ENCODE data around the gene RPS19. TPM values are rescaled to one million over a fixed set of nuclear protein-coding genes. Genes with fewer than 3 reads are reported as not detected.
"Not testable (repeated sequence)": the region's sequence is repeated elsewhere in the genome, so short reads cannot be mapped to it uniquely, and the experiment has no call there.

The RPS19 gene
- total and polyA plus RNA-seq, 5 donors: 625 to 863 (median 777) TPM

DNA sequence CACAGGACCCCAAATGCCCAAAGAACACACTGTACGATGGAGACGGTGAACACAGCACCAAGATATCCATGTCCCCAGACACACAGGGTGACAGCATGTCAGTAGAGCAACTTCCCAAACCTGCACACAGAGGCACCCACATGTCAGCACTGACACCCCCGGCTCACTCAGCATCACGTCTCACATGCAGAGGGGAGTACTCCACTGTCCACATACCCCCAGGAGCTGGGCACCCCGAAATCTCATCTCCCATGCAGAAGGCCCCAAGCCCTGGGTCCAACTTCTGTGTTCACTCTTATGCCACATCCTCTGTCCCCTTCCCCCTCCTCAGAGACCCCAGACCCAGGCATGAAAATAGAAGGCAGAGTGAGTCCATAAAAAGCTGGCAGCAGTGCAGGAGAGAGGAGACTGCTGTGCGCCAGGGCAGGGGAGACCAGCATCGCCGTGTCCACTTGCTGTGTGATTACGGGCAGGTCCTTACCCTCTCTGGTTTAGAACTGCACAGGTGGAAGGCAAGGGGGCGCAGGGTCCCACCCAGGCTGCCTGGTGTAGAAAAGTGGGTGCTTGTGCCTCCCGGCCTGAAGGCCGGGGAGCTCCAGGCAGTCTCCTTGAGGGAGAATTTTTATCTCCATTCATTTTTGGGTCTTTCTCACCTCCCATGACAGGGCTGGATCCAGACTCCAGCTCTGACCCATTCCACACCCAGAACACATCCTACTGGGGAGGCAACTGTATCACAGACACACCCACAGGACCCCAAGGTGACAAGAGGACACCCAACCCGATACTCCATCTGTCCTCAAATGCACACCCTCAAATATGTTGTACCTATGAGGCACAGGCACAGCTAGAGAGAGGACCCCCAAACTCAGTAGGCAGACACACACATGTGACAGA is 51.2 kb downstream of the RPS19 start:
- Histone ChIP-seq H3K4me1 (ENCODE audit: control insufficient read depth, insufficient read depth, low read length) (no peaks in the 10 kb centered on the region), H3K9me3 (ENCODE audit: control insufficient read depth, low read length) (no peaks in the 10 kb centered on the region), H3K4me3 (ENCODE audit: low read length) (no peak overlapping the region), H3K27ac (ENCODE audit: low read length) (no peak overlapping the region), H3K27me3 (ENCODE audit: control insufficient read depth, insufficient read depth) (no peaks in the 10 kb centered on the region)
- DNase-seq (peak in 2 of 3 donors; percentile 8 to 26), ATAC-seq (no peak)
- 55% methylated on average over 13 of the region's 13 CpGs for WGBS
- intact Hi-C loops (cut with DNase I): no loop called here

DNA sequence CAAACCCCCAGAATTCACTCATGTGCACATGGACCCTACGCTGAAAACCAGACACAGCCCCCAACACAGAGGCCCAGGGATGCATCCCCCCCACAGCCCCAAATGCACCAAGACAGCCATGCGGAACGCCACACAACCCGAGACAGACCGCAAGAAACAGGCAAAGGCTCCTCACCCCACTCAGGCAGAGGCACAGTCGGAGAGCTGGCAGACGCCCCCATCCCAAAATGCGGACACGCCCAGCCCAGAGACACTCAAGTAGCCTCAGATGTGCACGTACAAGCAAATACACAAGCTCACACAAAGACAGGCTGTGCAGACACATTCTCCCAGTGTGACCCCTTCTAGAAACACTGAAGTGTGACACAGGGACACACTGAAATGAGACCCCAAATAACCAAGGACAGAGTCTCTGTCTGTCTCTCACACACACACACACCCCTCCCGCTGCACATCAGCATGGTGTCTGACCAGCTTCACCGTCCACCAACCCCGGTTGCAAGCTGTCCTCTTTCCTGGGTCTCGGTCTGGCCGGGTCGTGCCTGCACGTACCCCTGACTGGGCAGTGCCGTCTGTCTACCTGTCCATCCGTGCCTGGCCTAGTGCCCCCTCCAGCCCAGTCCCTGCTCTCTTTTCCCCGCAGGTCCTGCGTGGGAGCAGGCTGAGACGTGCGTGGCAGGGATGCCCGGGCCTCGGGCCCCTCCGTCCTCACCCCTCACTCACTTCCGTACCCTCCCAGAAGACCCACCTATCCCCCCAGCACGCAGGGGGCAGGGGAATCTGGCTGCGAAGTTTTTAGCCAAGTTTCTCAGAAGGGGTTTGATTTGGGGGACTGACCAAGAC is 52.1 kb downstream of the RPS19 start:
- ATAC-seq (no peak), DNase-seq (peak in 2 of 3 donors; percentile 26 to 38)
- WGBS: 7% methylated on average over 29 of the region's 29 CpGs
- no peak overlapping the region for H3K27ac ChIP-seq (ENCODE audit: low read length)
- H3K27me3 ChIP-seq (ENCODE audit: control insufficient read depth, insufficient read depth): no peaks in the 10 kb centered on the region
- H3K4me3 ChIP-seq (ENCODE audit: low read length): no peak overlapping the region
- H3K9me3 ChIP-seq (ENCODE audit: control insufficient read depth, low read length): no peaks in the 10 kb centered on the region
- no peaks in the 10 kb centered on the region for H3K4me1 ChIP-seq (ENCODE audit: control insufficient read depth, insufficient read depth, low read length)
- intact Hi-C loops (cut with DNase I): no loop called here

DNA sequence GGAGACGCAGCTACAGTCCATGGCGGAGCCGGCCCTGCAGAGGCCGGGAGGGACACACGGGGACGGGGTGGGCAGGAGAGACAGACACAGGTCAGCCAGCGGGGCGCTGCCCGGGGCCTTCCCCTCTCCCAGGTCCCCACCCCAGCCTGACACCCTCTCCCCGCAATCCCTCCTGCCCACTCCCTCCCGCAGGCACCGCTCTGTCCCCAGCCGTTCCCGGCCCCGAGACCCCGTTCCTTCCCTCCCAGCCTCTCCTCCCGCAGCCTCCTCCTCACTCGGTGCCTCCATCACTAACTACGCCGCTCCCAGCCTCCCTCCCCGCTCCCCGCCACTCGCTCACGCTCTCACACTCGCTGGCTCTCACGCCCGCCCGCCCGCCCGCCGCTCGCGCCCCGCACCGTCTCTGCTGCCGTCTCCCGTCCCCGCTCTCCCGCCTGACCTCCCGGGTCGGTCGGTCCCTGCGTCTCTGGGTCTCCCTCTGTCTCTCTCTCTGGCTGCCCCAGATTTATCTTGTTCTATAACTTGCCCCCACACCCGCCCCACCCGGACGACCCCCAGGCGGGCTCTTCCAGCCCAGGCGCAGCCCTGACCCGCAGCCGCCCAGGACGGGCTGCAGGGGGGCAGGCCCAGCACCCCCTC is 53.0 kb downstream of the RPS19 start:
- no peaks in the 10 kb centered on the region for H3K27me3 ChIP-seq (ENCODE audit: control insufficient read depth, insufficient read depth)
- WGBS: under 1% methylated on average over 51 of the region's 51 CpGs
- no peaks in the 10 kb centered on the region for H3K9me3 ChIP-seq (ENCODE audit: control insufficient read depth, low read length)
- H3K4me1 ChIP-seq (ENCODE audit: control insufficient read depth, insufficient read depth, low read length): no peaks in the 10 kb centered on the region
- DNase-seq (peak in 2 of 3 donors; percentile 32 to 56), ATAC-seq (peak in 1 of 2 donors; percentile 10)
- intact Hi-C loops (cut with DNase I): no loop called here
- no peak overlapping the region for H3K27ac ChIP-seq (ENCODE audit: low read length)
- H3K4me3 ChIP-seq (ENCODE audit: low read length): no peak overlapping the region

DNA sequence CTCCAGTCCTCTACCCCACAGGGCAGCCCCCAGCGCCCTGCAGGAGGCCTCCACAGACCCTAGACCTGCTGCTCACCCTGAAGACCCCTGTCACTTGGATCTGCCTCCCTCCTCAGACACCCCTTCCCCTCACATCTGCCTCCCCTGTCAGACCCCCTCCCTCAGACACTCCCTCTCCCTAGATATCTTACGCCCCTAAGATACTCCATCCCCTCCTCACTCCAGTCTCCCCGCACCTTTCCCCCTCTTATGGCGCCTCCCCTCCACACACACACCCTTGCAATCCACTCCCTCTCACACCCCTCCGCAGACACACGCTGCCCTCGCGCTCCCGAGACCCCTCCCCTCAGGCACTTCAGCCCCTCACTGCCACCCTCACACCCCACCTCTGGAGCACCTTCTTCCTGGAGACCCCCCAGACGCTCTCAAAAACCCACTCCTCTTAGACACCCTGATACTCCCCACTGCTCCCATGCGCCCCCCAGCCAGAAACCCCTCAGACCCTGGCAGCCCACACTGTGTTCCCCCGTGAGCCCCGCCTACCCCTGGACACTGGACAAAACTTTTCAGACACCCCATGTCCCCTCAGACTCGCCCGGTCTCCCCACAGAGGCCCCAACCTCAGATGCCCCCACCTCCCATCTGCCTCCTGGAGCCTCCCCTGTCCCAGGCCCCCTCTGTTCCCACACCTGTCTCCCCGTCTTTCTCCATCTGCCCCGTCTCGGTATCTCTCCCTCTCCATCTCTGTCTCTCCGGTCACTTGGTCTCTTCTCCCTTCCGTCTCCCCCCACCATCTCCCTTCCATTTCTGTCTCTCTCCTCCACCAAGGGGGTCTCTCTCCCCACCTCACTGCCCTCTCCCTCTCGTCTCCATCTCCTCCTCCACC is 53.7 kb downstream of the RPS19 start:
- 7% methylated on average over 21 of the region's 21 CpGs for WGBS
- Histone ChIP-seq H3K4me3 (ENCODE audit: low read length) (no peak overlapping the region), H3K4me1 (ENCODE audit: control insufficient read depth, insufficient read depth, low read length) (no peaks in the 10 kb centered on the region), H3K9me3 (ENCODE audit: control insufficient read depth, low read length) (no peaks in the 10 kb centered on the region), H3K27ac (ENCODE audit: low read length) (no peak overlapping the region), H3K27me3 (ENCODE audit: control insufficient read depth, insufficient read depth) (no peaks in the 10 kb centered on the region)
- ATAC-seq (no peak), DNase-seq (peak in 2 of 3 donors; percentile 32 to 39)
- intact Hi-C loops (cut with DNase I): no loop called here

DNA sequence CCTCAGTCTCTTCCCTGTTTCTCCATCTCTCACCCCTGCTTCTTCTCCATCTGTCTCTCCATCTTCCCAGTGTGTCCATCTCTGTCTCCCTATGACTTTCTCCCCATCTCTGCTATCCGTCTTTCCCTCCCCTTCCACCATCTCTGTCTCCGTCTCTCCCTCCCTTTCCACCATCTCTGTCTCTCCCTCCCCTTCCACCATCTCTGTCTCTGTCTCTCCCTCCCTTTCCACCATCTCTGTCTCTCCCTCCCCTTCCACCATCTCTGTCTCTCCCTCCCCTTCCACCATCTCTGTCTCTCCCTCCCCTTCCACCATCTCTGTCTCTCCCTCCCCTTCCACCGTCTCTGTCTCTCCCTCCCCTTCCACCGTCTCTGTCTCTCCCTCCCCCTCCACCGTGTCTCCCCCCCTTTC is 54.4 kb downstream of the RPS19 start:
- ATAC-seq; intact Hi-C loops (cut with DNase I); DNase-seq; H3K9me3 ChIP-seq (ENCODE audit: control insufficient read depth, low read length); H3K4me3 ChIP-seq (ENCODE audit: low read length); H3K27me3 ChIP-seq (ENCODE audit: control insufficient read depth, insufficient read depth); H3K4me1 ChIP-seq (ENCODE audit: control insufficient read depth, insufficient read depth, low read length); H3K27ac ChIP-seq (ENCODE audit: low read length): not testable (repeated sequence)
- WGBS: 15% methylated on average over 4 of the region's 5 CpGs

DNA sequence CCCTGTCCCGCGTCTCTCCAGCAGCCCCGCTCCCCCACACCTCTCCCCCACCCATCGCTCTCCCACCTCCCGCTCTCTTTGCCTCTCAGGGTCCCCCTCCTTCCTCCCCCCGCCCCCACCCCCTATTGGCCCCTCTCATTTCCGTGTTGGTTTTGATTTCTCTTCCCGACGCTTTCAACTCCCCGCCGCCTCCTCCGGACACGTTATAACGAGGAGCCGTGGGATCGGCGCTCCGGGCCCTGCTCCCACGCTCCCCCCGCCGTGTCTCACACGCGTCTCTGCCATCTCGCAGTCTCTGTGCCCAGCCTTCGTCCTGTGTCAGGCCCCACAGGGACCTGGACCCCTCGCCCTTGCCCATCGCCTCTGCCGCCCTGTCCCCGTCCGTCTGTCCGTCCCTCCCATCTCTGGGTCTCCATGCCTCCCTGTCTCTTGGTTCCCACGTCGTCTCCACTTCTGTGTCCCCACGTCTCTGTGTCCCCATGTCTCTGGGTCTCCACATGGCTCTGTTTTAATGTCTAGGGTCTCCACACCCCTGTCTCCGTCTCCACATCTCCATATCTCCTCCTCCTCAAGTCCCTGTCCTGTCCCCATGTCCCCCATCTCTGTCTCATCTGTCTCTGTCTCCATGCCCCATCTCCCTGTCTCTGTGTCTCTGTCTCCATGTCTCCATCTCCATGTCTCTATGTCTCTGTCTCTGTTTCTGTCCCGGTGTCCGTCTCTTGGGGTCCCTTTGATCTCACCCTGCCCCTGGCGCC is 55.1 kb downstream of the RPS19 start:
- intact Hi-C loops (cut with DNase I): no loop called here
- Histone ChIP-seq H3K9me3 (ENCODE audit: control insufficient read depth, low read length) (no peaks in the 10 kb centered on the region), H3K27ac (ENCODE audit: low read length) (no peak overlapping the region), H3K27me3 (ENCODE audit: control insufficient read depth, insufficient read depth) (no peaks in the 10 kb centered on the region), H3K4me3 (ENCODE audit: low read length) (no peak overlapping the region), H3K4me1 (ENCODE audit: control insufficient read depth, insufficient read depth, low read length) (no peaks in the 10 kb centered on the region)
- WGBS: 4% methylated on average over 38 of the region's 38 CpGs
- peak in 2 of 3 donors; percentile 33 to 37 for DNase-seq
- no peak for ATAC-seq

- ATAC-seq (no peak), DNase-seq (peak in 2 of 3 donors; percentile 32 to 38)
- intact Hi-C loops (cut with DNase I): no loop called here
- Histone ChIP-seq H3K27me3 (ENCODE audit: control insufficient read depth, insufficient read depth) (no peaks in the 10 kb centered on the region), H3K4me3 (ENCODE audit: low read length) (no peak overlapping the region), H3K4me1 (ENCODE audit: control insufficient read depth, insufficient read depth, low read length) (no peaks in the 10 kb centered on the region), H3K27ac (ENCODE audit: low read length) (no peak overlapping the region), H3K9me3 (ENCODE audit: control insufficient read depth, low read length) (no peaks in the 10 kb centered on the region)
- WGBS: 28% methylated on average over 27 of the region's 27 CpGs
Measured at GRCh38 chr19:41915776-41916414, 55.8 kb downstream of the RPS19 start.

DNA sequence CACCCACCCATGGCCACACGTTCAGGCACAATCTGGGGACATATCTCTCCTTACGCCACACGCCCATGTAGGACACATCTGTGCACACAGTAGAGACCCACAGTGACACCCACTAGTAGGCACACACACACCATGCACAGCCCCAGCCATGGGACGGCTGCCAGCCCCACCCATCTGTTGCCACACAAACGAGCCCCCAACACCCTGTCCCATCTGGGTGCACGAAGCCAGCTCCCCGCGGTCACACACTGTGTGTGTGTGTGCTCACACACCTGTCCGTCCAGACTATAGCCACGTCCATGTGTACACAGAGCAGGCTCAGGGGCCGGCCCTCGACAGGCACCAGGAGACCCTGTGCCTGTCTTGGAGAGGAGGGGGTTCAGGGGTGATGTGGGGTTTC is 57.6 kb downstream of the RPS19 start:
- intact Hi-C loops (cut with DNase I): no loop called here
- no peak overlapping the region for H3K4me3 ChIP-seq (ENCODE audit: low read length)
- WGBS: 59% methylated on average over 12 of the region's 12 CpGs
- DNase-seq (peak in 2 of 3 donors; percentile 25 to 55), ATAC-seq (no peak)
- no peak overlapping the region for H3K27ac ChIP-seq (ENCODE audit: low read length)
- H3K4me1 ChIP-seq (ENCODE audit: control insufficient read depth, insufficient read depth, low read length): no peaks in the 10 kb centered on the region
- no peaks in the 10 kb centered on the region for H3K27me3 ChIP-seq (ENCODE audit: control insufficient read depth, insufficient read depth)
- H3K9me3 ChIP-seq (ENCODE audit: control insufficient read depth, low read length): no peaks in the 10 kb centered on the region

GRCh38 chr19:41918095-41918494 is 58.0 kb downstream of the RPS19 start:
- H3K27me3 ChIP-seq (ENCODE audit: control insufficient read depth, insufficient read depth): no peaks in the 10 kb centered on the region

More at GRCh38 chr19:41918095-41918494, 58.0 kb downstream of the RPS19 start:
- Histone ChIP-seq H3K4me1 (ENCODE audit: control insufficient read depth, insufficient read depth, low read length) (no peaks in the 10 kb centered on the region), H3K4me3 (ENCODE audit: low read length) (no peak overlapping the region), H3K9me3 (ENCODE audit: control insufficient read depth, low read length) (no peaks in the 10 kb centered on the region), H3K27ac (ENCODE audit: low read length) (no peak overlapping the region)
- no peak for DNase-seq
- no peak for ATAC-seq
- 86% methylated on average over 6 of the region's 6 CpGs for WGBS
- intact Hi-C loops (cut with DNase I): no loop called here
